ENCODE results near the gene PRRC2B. TPM values are rescaled to one million over a fixed set of nuclear protein-coding genes. Genes with fewer than 3 reads are reported as not detected.

The PRRC2B gene
- total RNA-seq, 1 donor from 2014 or later, result 103 TPM

- H3K9me3 Mint-ChIP-seq, result no peaks in the 10 kb centered on the region
- H3K27ac Mint-ChIP-seq, result no peak overlapping the region
- peak overlapping the region; percentile 84 for H3K4me3 Mint-ChIP-seq
- no peak for DNase-seq (ENCODE audit: low spot score)
- H3K36me3 Mint-ChIP-seq (ENCODE audit: low read depth), result peaks cover 22% of the 10 kb centered on the region
- no peaks in the 10 kb centered on the region for H3K27me3 Mint-ChIP-seq (ENCODE audit: insufficient read depth)
- intact Hi-C loops (cut with micrococcal nuclease), result no loop called here
- H3K4me1 Mint-ChIP-seq (ENCODE audit: low read depth), result peaks cover 5% of the 10 kb centered on the region
These were observed 135.1 kb downstream of the PRRC2B start for GRCh38 chr9:131528886-131529505.

- H3K4me3 Mint-ChIP-seq, result peak overlapping the region; percentile 84
These were observed 136.0 kb downstream of the PRRC2B start for GRCh38 chr9:131529597-131530545.

GRCh38 chr9:131530546-131530919 is 136.6 kb downstream of the PRRC2B start:
- no peak for DNase-seq (ENCODE audit: low spot score)
- peaks cover 17% of the 10 kb centered on the region for H3K36me3 Mint-ChIP-seq (ENCODE audit: low read depth)

More at GRCh38 chr9:131529597-131530545, 136.0 kb downstream of the PRRC2B start:
- H3K9me3 Mint-ChIP-seq, result no peaks in the 10 kb centered on the region
- DNase-seq (ENCODE audit: low spot score), result no peak
- peaks cover 1% of the 10 kb centered on the region for H3K27me3 Mint-ChIP-seq (ENCODE audit: insufficient read depth)
- peak overlapping the region; percentile 52 for H3K27ac Mint-ChIP-seq
- H3K4me1 Mint-ChIP-seq (ENCODE audit: low read depth), result peaks cover 12% of the 10 kb centered on the region
- intact Hi-C loops (cut with micrococcal nuclease), result no loop called here
- H3K36me3 Mint-ChIP-seq (ENCODE audit: low read depth), result peaks cover 17% of the 10 kb centered on the region

DNA sequence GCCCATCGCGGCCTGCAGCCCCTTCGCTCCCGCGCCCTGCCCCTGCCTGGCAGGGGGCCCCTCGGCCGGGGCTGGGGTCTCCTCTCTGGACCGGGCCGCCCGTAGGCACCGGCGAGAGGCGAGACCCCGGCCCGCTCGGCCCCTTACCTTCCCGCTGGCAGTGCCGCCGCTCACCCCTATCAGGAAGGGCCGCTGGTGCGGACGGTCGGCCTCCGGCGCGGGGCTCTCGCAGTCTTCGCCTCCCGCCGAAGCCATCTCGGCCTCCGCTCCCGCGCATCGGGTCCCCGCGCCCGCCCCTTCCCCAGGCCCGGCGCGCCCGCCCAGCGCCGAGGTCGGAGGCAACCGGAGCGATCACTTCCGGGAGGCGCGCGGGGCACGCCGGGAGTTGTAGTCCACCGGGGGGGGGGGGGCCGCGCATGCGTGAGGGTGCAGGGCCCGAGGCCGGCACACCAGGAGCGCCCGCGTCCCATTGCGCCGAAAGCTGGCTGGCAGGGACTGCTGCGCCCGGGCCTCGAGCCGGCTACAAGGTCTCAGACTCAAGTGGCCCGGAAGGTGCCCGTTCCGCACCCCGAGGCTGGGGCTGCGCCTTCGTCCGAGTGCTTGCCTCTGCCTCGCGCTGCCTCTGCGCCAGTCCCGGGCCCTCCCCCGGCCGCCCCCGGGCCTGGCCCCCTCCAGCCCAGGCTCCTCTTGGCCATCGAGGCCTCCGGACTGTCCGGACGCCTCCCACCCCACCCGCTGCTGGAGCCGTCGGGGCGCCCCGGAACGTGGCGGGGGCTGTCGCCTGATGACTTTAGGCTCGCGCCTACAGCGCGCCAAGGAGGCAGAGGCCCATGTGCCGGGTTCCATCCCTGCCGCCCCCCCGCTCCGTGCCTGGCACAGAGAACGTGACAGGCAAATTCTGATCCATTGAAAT is 137.3 kb downstream of the PRRC2B start, which contains the start of gene UCK1:
Gene UCK1, minus strand, starts transcription at position 344 of the 913 bp plus-strand sequence. Its CDS starts 89 bp downstream, at position 255.
- H3K4me1 Mint-ChIP-seq (ENCODE audit: low read depth), result peaks cover 13% of the 10 kb centered on the region
- H3K4me3 Mint-ChIP-seq, result peak within 1 kb of the TSS; percentile 84
- H3K36me3 Mint-ChIP-seq (ENCODE audit: low read depth), result peaks cover 15% of the 10 kb centered on the region
- peaks cover 1% of the 10 kb centered on the region for H3K27me3 Mint-ChIP-seq (ENCODE audit: insufficient read depth)
- intact Hi-C loops (cut with micrococcal nuclease), result loop anchor here (1.0 kb wide), 2 partner anchors 31 to 158 kb away; no protein-coding TSS in a partner anchor
- DNase-seq (ENCODE audit: low spot score), result peak; percentile 71
- H3K9me3 Mint-ChIP-seq, result no peaks in the 10 kb centered on the region
- H3K27ac Mint-ChIP-seq, result peak within 1 kb of the TSS; percentile 52

More at GRCh38 chr9:131530546-131530919, 136.6 kb downstream of the PRRC2B start:
- H3K27ac Mint-ChIP-seq, result peak overlapping the region; percentile 52
- peaks cover 1% of the 10 kb centered on the region for H3K27me3 Mint-ChIP-seq (ENCODE audit: insufficient read depth)
- peak overlapping the region; percentile 84 for H3K4me3 Mint-ChIP-seq
- H3K9me3 Mint-ChIP-seq, result no peaks in the 10 kb centered on the region
- intact Hi-C loops (cut with micrococcal nuclease), result no loop called here
- H3K4me1 Mint-ChIP-seq (ENCODE audit: low read depth), result peaks cover 13% of the 10 kb centered on the region

- no peak for DNase-seq (ENCODE audit: low spot score)
- Mint-ChIP-seq H3K27me3 (ENCODE audit: insufficient read depth) (peaks cover 1% of the 10 kb centered on the region), H3K9me3 (no peaks in the 10 kb centered on the region), H3K36me3 (ENCODE audit: low read depth) (peaks cover under 1% of the 10 kb centered on the region), H3K27ac (no peak overlapping the region), H3K4me3 (peak overlapping the region; percentile 37), H3K4me1 (ENCODE audit: low read depth) (peaks cover 18% of the 10 kb centered on the region)
- intact Hi-C loops (cut with micrococcal nuclease), result no loop called here
These were observed 140.9 kb downstream of the PRRC2B start for GRCh38 chr9:131534721-131535237.

DNA sequence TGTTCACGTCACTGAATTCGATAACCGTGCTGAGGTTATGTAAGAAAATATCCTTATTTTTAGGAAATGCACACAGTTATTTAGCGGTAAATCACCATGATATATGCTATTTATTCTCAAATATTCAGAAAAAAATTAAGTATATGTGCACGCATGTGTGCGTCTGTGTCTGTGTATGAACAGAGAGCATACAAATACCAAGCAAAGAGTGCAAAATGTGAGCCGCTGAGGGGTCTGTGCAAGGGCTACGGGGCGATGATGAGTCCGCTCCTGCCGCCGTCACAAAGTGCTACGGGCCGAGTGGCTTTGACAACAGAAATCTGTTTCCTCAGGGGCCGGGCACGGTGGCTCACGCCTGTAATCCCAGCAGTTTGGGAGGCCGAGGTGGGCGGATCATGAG is 144.1 kb downstream of the PRRC2B start:
- Mint-ChIP-seq H3K36me3 (ENCODE audit: low read depth) (no peaks in the 10 kb centered on the region), H3K4me1 (ENCODE audit: low read depth) (peaks cover 16% of the 10 kb centered on the region), H3K27ac (no peak overlapping the region), H3K27me3 (ENCODE audit: insufficient read depth) (peaks cover 4% of the 10 kb centered on the region), H3K4me3 (no peak overlapping the region), H3K9me3 (peaks cover 4% of the 10 kb centered on the region)
- DNase-seq (ENCODE audit: low spot score), result no peak
- intact Hi-C loops (cut with micrococcal nuclease), result no loop called here

DNA sequence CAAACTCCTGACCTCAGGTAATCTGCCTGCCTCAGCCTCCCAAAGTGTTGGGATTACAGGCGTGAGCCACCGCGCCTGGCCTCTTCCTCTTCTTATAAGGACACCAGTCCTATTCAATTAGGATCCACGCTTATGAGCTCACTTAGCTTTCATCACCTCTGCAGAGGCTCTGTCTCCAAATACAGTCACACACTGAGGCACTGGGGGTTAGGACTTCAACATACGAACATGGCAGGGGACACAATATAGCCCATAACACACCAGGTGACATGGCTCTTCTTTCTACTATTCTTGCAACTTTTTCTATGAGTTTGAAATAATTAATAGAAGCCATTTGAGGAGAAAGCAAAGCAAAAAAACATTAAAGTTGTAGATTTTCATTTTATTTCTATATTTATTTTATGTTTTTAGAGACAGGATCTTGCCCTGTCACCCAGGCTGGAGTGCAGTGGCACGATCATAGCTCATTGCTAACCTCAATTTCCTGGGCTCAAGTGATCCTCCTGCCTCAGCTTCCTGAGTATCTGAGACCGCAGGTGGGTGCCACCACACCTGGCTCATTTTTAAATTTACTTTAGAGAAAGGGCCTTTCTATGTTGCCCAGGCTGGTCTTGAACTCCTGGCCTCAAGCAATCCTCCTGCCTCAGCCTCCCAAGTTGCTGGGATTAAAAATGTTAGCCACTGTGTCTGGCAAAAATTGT is 145.5 kb downstream of the PRRC2B start:
- H3K36me3 Mint-ChIP-seq (ENCODE audit: low read depth), result no peaks in the 10 kb centered on the region
- H3K4me1 Mint-ChIP-seq (ENCODE audit: low read depth), result peaks cover 15% of the 10 kb centered on the region
- H3K9me3 Mint-ChIP-seq, result peaks cover 18% of the 10 kb centered on the region
- peaks cover 14% of the 10 kb centered on the region for H3K27me3 Mint-ChIP-seq (ENCODE audit: insufficient read depth)
- intact Hi-C loops (cut with micrococcal nuclease), result no loop called here
- H3K4me3 Mint-ChIP-seq, result no peak overlapping the region
- DNase-seq (ENCODE audit: low spot score), result no peak
- no peak overlapping the region for H3K27ac Mint-ChIP-seq

DNA sequence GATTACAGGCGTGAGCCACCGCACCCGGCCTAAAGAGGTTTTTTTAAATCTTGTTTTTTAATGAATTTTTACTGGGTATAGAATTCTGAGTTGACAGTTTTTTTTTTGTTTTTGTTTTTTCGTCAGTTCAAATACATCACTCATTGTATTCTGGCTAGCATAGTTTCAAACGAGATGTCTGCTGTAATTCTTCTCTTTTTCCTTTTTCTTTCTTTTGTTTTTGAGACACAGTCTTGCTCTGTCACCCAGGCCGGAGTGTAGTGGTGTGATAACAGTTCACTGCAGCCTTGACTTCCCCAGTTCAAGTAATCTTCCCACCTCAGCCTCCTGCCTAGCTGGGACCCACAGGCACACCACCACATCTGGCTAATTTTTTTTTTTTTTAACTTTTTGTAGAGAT is 149.3 kb downstream of the PRRC2B start:
- no peak for DNase-seq (ENCODE audit: low spot score)
- Mint-ChIP-seq H3K4me3 (no peak overlapping the region), H3K9me3 (peaks cover 20% of the 10 kb centered on the region), H3K4me1 (ENCODE audit: low read depth) (peaks cover 9% of the 10 kb centered on the region), H3K27ac (no peak overlapping the region), H3K27me3 (ENCODE audit: insufficient read depth) (peaks cover 37% of the 10 kb centered on the region), H3K36me3 (ENCODE audit: low read depth) (peaks cover 2% of the 10 kb centered on the region)
- intact Hi-C loops (cut with micrococcal nuclease), result no loop called here

DNA sequence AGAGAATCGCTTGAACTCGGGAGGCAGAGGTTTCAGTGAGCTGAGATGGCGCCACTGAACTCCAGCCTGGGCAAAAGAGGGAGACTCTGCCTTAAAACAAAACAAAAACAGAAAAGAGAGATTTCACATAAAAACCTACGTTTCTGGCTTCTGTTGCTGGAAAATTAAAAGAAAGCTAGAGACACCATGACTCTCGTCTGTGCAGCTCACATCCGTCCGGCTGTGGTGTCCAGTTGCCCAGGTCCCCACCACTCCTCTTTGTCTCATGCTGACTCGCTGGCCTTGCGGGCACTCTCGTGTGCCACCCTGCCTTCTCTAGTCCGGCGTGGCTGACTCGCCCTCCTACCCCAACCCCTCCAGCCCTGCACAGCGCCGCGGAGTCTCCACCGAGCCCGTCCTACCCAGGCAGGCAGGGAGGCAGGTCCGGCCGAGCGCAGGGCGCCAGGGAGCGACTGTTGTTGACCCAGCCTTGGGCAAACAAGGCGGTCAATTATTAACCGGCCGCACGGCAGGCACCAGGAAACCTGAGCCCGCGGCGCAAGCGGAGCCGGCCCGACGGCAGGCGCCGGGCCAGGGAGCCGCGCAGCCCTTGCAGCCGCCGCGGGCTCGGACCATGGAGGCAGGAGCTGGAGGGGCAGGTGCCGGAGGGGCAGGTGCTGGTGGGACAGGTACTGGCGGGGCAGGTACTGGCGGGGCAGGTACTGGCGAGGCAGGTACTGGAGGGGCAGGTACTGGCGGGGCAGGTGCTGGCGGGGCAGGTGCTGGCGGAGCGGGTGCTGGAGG is 151.3 kb downstream of the PRRC2B start, which contains the start of gene PRRT1B:
Gene PRRT1B, plus strand, starts transcription at position 521 of the 783 bp plus-strand sequence. Its CDS starts 93 bp downstream, at position 614.
- Mint-ChIP-seq H3K36me3 (ENCODE audit: low read depth) (peaks cover 2% of the 10 kb centered on the region), H3K4me1 (ENCODE audit: low read depth) (no peaks in the 10 kb centered on the region), H3K9me3 (peaks cover 20% of the 10 kb centered on the region), H3K27ac (no peak within 1 kb of the TSS), H3K27me3 (ENCODE audit: insufficient read depth) (peaks cover 58% of the 10 kb centered on the region), H3K4me3 (no peak within 1 kb of the TSS)
- intact Hi-C loops (cut with micrococcal nuclease), result no loop called here
- DNase-seq (ENCODE audit: low spot score), result no peak

GRCh38 chr9:131545786-131546335 is 152.0 kb downstream of the PRRC2B start:
- Mint-ChIP-seq H3K27me3 (ENCODE audit: insufficient read depth) (peaks cover 61% of the 10 kb centered on the region), H3K4me3 (no peak overlapping the region), H3K27ac (no peak overlapping the region), H3K36me3 (ENCODE audit: low read depth) (peaks cover 2% of the 10 kb centered on the region), H3K4me1 (ENCODE audit: low read depth) (no peaks in the 10 kb centered on the region), H3K9me3 (peaks cover 20% of the 10 kb centered on the region)
- intact Hi-C loops (cut with micrococcal nuclease), result no loop called here
- DNase-seq (ENCODE audit: low spot score), result no peak

Measured in activated T-helper 1 cell treated with anti-CD3 and anti-CD28 coated beads, Interleukin-12 subunit alpha, Interleukin-12 subunit beta, Interleukin-2, Interleukin-4 antibody, amounts not matched to agents 30 ng/mL and 10 ng/mL and 1 ng/mL, durations not matched to agents 14 hours and 24 hours and 36 hours (primary cell).